ENCODE results near the gene GPA33. TPM values are rescaled to one million over a fixed set of nuclear protein-coding genes. Genes with fewer than 3 reads are reported as not detected.
"Not testable (repeated sequence)": the region's sequence is repeated elsewhere in the genome, so short reads cannot be mapped to it uniquely, and the experiment has no call there.

Gene GPA33
- total RNA-seq, 4 donors from 2014 or later, result 87.4 to 568 (median 509) TPM

- Histone ChIP-seq H3K4me1 (peaks cover 0 to 18% (median 8%) of the 10 kb centered on the region in 4 donors), H3K9me3 (no peaks in the 10 kb centered on the region), H3K36me3 (no peaks in the 10 kb centered on the region), H3K4me3 (peak overlapping the region in 3 of 4 donors; percentile 8 to 43 (median 23)), H3K27me3 (no peaks in the 10 kb centered on the region), H3K27ac (peak overlapping the region; percentile 41 to 66 (median 62))
- intact Hi-C loops (cut with DNase I; ENCODE audit: low total_unique reads) (no loop called here), in situ Hi-C loops (cut with MboI; ENCODE audit: low pct_ligation_motif_present in 1 of 4, low pct_unique_long_range_greater_than_20kb in 1 of 4, low sequenced_read_pairs in 3 of 4) (no loop called here)
- TF ChIP-seq POLR2A (IDR thresholded peaks at IDR 0.05), result no peak
- no peak for TF ChIP-seq EP300 (IDR thresholded peaks at IDR 0.05; ENCODE audit: low read depth)
- peak in 2 of 3 donors; percentile 22 to 30 for TF ChIP-seq POLR2AphosphoS5 (IDR thresholded peaks at IDR 0.05)
- WGBS, 2 donors (ENCODE audit: low coverage in 1 of 2), result 18 to 30% methylated on average over 1 to 14 of the region's 21 CpGs
- DNase-seq, result peak; percentile 88
These were observed 46.3 kb downstream of the GPA33 start for GRCh38 chr1:167043752-167044488.

GRCh38 chr1:167033646-167034045, 56.5 kb downstream of the GPA33 start:
- H3K27ac ChIP-seq, result no peak overlapping the region
- H3K36me3 ChIP-seq, result no peaks in the 10 kb centered on the region
- intact Hi-C loops (cut with DNase I; ENCODE audit: low total_unique reads) (no loop called here), in situ Hi-C loops (cut with MboI; ENCODE audit: low pct_ligation_motif_present in 1 of 4, low pct_unique_long_range_greater_than_20kb in 1 of 4, low sequenced_read_pairs in 3 of 4) (no loop called here)
- no peaks in the 10 kb centered on the region for H3K9me3 ChIP-seq
- no peak for DNase-seq
- WGBS, 2 donors (ENCODE audit: low coverage in 1 of 2), result 58 to 73% methylated on average over 2 of the region's 2 CpGs
- no peak for TF ChIP-seq POLR2AphosphoS5 (IDR thresholded peaks at IDR 0.05)
- TF ChIP-seq EP300 (IDR thresholded peaks at IDR 0.05; ENCODE audit: low read depth), result no peak
- TF ChIP-seq CTCF (IDR thresholded peaks at IDR 0.05), result no peak
- no peak for TF ChIP-seq POLR2A (IDR thresholded peaks at IDR 0.05)
- H3K27me3 ChIP-seq, result no peaks in the 10 kb centered on the region
- no peaks in the 10 kb centered on the region for H3K4me1 ChIP-seq
- H3K4me3 ChIP-seq, result no peak overlapping the region

- H3K4me3 ChIP-seq, H3K27me3 ChIP-seq: not testable (repeated sequence)
- whole genome bisulfite sequencing, 2 donors (ENCODE audit: low coverage in 1 of 2), result 96% methylated on average over 26 of the region's 27 CpGs; no CpG with 5 or more reads in 1 of the 2 donors
These were observed 60.6 kb downstream of the GPA33 start for GRCh38 chr1:167029553-167029952.

GRCh38 chr1:167022384-167022783, 67.8 kb downstream of the GPA33 start:
- no peak overlapping the region for H3K27ac ChIP-seq
- H3K4me3 ChIP-seq, result no peak overlapping the region
- in situ Hi-C loops (cut with MboI; ENCODE audit: low pct_ligation_motif_present in 1 of 4, low pct_unique_long_range_greater_than_20kb in 1 of 4, low sequenced_read_pairs in 3 of 4) (no loop called here), intact Hi-C loops (cut with DNase I; ENCODE audit: low total_unique reads) (no loop called here)
- no peak for DNase-seq
- no peaks in the 10 kb centered on the region for H3K9me3 ChIP-seq
- TF ChIP-seq EP300 (IDR thresholded peaks at IDR 0.05; ENCODE audit: low read depth), result no peak
- no peak for TF ChIP-seq CTCF (IDR thresholded peaks at IDR 0.05)
- no peak for TF ChIP-seq POLR2AphosphoS5 (IDR thresholded peaks at IDR 0.05)
- TF ChIP-seq POLR2A (IDR thresholded peaks at IDR 0.05), result no peak
- no peaks in the 10 kb centered on the region for H3K36me3 ChIP-seq
- H3K27me3 ChIP-seq, result no peaks in the 10 kb centered on the region
- WGBS, 2 donors (ENCODE audit: low coverage in 1 of 2), result 90 to 100% methylated on average over 1 of the region's 1 CpG
- no peaks in the 10 kb centered on the region for H3K4me1 ChIP-seq

More at GRCh38 chr1:167029553-167029952, 60.6 kb downstream of the GPA33 start:
- intact Hi-C loops (cut with DNase I; ENCODE audit: low total_unique reads); H3K9me3 ChIP-seq; in situ Hi-C loops (cut with MboI; ENCODE audit: low pct_ligation_motif_present in 1 of 4, low pct_unique_long_range_greater_than_20kb in 1 of 4, low sequenced_read_pairs in 3 of 4); DNase-seq; H3K27ac ChIP-seq; H3K4me1 ChIP-seq; H3K36me3 ChIP-seq: not testable (repeated sequence)

- in situ Hi-C loops (cut with MboI; ENCODE audit: low pct_ligation_motif_present in 1 of 4, low pct_unique_long_range_greater_than_20kb in 1 of 4, low sequenced_read_pairs in 3 of 4), result no loop called here
- Histone ChIP-seq H3K27ac (no peak overlapping the region), H3K36me3 (no peaks in the 10 kb centered on the region), H3K4me3 (no peak overlapping the region), H3K27me3 (no peaks in the 10 kb centered on the region), H3K9me3 (no peaks in the 10 kb centered on the region), H3K4me1 (no peaks in the 10 kb centered on the region)
- WGBS, 2 donors (ENCODE audit: low coverage in 1 of 2), result 69 to 74% methylated on average over 3 to 6 of the region's 6 CpGs
- DNase-seq, result no peak
- no peak for TF ChIP-seq POLR2A (IDR thresholded peaks at IDR 0.05)
- TF ChIP-seq POLR2AphosphoS5 (IDR thresholded peaks at IDR 0.05), result no peak
- TF ChIP-seq CTCF (IDR thresholded peaks at IDR 0.05), result no peak
- TF ChIP-seq EP300 (IDR thresholded peaks at IDR 0.05; ENCODE audit: low read depth), result no peak
- intact Hi-C loops (cut with DNase I; ENCODE audit: low total_unique reads), result no loop called here
These were observed 74.0 kb downstream of the GPA33 start for GRCh38 chr1:167016100-167016750.

All from transverse colon (tissue), 4 donors.